Subcutaneous adipose tissue (tissue), 4 donors: ENCODE data around the gene ZFAND2B. TPM values are rescaled to one million over a fixed set of nuclear protein-coding genes. Genes with fewer than 3 reads are reported as not detected.

Experiments
- total RNA-seq, 4 donors: library from RNA; depleted of rRNA; stranded (reverse); fragments of >200 nt; gene quantifications; one replicate each; pipeline ENCODE4 v1.1.0, GENCODE V29; 2016
- TF ChIP-seq, protein P1 (sequence below): fragments of 450-650 bp; IDR thresholded peaks from one replicate; pipeline ENCODE4 v1.5.1; 2016; ENCODE audit warnings: low read depth, mild to moderate bottlenecking, control low read depth, antibody characterized with exemption, moderate library complexity

ZFAND2B gene
- total RNA-seq, 4 donors from 2014 or later, result 28.0 to 60.3 (median 43.7) TPM

- TF ChIP-seq, protein P1, sequence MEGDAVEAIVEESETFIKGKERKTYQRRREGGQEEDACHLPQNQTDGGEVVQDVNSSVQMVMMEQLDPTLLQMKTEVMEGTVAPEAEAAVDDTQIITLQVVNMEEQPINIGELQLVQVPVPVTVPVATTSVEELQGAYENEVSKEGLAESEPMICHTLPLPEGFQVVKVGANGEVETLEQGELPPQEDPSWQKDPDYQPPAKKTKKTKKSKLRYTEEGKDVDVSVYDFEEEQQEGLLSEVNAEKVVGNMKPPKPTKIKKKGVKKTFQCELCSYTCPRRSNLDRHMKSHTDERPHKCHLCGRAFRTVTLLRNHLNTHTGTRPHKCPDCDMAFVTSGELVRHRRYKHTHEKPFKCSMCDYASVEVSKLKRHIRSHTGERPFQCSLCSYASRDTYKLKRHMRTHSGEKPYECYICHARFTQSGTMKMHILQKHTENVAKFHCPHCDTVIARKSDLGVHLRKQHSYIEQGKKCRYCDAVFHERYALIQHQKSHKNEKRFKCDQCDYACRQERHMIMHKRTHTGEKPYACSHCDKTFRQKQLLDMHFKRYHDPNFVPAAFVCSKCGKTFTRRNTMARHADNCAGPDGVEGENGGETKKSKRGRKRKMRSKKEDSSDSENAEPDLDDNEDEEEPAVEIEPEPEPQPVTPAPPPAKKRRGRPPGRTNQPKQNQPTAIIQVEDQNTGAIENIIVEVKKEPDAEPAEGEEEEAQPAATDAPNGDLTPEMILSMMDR, result no peak
Measured at GRCh38 chr2:219172231-219173154, 34.1 kb upstream of the ZFAND2B start.

GRCh38 chr2:219173176-219173575 lies 33.4 kb upstream of the ZFAND2B start:
- TF ChIP-seq, protein P1, result no peak

- TF ChIP-seq, protein P1, result no peak
Measured at GRCh38 chr2:219174146-219174545, 32.4 kb upstream of the ZFAND2B start.

DNA sequence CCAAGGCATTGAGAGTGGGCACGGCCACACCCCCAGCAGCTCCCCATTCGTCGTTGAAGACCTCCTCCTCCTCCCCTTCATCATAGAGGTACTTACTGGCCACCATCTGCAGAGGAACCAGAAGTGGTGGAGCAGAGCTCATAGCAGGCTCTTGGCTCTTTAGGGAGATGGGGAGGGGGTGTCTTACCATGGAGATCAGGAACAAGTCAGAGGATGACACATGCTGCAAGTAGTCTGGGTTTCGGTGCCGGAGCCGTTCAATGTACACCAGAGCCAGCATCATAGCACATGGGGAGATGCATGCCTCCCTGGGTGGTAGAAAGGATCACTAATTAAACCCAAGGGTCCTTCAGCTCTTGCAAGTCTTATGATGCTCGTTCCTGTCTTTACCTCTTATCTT lies 31.8 kb upstream of the ZFAND2B start:
- TF ChIP-seq, protein P1, result no peak

- TF ChIP-seq, protein P1, result no peak
Measured at GRCh38 chr2:219175486-219175885, 31.1 kb upstream of the ZFAND2B start.

DNA sequence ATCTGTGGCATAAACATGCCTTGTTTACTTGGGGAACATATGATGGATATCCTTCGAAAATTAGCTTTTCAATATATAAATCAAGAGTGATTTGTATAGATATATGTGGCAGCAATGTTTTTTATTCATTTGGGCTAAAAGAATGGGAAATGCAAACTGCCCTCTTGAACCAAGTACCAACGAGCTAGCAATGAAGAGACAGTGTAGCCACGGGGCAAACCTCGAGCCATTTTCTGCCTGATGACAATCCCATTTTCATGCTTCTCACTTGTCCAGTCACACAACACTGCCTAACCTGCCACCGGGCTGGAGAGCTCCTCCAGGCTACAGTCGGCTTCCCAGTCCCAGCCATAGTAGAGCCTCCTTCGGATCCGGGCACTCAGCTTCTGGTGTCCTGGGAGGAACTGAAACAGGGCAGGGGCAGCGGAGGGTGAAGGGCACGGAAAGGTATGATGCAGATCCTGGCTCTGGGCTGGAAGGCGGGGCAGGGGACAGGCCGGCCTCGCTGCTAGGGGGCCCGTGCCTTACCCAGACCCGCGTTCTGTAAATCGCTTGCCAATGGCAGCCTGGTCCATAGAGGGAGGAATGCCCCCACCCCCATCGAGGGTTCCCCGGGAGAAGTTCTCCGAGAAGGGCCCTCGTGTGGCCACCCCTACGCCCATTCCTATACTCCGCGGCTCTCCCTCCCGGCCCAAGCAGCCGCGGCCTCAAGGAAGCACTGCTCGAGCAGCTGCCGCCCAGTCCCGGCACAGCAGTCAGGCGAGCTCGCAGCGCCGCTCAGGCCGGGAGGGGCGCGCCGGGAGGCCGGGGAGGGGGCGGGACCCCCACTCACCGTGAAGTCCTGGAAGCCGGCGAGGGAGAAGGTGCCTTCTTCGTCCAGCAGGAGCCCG lies 30.4 kb upstream of the ZFAND2B start:
- TF ChIP-seq, protein P1, result no peak
